ENCODE data around the gene S100A8. TPM values are rescaled to one million over a fixed set of nuclear protein-coding genes. Genes with fewer than 3 reads are reported as not detected.

S100A8 gene
- total RNA-seq, 1 donor from 2014 or later, result 266 TPM

DNA sequence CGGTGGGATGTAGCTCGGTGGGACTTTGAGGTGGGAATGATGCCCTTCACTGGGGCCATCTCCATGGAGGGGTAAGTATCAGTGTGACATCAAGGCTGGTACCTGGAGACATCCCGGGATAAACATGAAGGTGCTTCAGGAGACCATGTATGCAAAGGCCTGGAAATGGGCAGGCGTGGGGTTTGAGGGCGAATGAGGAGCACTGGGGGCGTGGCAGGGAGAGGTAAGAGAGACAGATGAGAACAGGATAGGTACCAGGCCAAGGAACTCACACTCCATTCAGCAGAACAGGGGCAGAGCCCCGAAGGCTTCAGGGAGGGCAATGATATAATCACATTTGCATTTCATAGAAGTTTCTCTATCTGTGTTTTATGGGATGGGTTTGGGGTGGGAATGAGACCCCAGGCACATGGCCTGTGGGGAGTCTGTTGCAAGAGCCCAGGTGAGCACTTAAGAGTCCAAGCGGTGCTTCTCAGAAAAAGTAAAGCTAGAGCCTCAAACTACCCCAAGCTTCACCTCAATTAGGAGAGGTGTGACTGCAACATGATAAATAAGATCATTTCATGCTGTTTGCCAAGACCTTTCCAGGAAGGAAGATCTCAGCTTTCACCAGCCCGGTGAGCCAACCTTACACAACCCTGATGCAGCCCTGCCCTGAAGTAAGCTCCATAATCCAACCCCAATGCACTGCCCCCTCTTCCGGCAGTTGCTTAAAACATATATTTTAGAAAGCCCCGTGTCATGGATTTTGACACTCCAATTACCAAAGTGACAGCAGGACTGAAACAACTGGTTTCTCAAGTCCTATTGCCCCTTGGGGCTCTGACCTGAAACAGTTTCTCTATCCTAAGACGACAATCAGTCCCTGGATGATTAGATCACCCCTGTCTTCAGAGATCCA lies 25.9 kb downstream of the S100A8 start:
- ATAC-seq, result peak; percentile 21
- DNase-seq, result no peak
- intact Hi-C loops (cut with DNase I), result no loop called here

DNA sequence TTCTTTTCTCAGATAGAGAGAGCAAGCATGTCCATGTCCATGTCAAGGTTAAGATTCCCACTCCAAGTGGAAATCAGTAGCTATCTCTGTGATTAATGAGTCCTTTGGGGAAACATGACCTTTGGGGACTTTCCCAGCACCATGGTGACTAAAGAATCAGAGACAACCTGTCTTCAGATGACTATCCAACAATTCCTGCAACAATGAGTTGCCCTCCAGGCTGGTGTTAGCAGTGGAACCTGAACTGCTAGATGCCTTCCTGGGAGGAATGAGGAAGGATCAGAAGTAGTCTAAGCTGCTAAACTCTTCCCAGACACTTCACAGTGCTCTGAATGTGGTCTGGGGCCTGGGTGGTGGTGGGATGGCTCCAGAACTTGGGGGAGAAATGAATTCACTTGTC lies 26.7 kb downstream of the S100A8 start:
- intact Hi-C loops (cut with DNase I), result no loop called here
- ATAC-seq (no peak), DNase-seq (no peak)
- no peaks in the 10 kb centered on the region for H3K27me3 ChIP-seq
- peaks cover 10% of the 10 kb centered on the region for H3K4me1 ChIP-seq
- H3K36me3 ChIP-seq, result no peaks in the 10 kb centered on the region
- no peak overlapping the region for H3K27ac ChIP-seq
- no peaks in the 10 kb centered on the region for H3K9me3 ChIP-seq
- no peak overlapping the region for H3K4me3 ChIP-seq
- TF ChIP-seq, protein P1, sequence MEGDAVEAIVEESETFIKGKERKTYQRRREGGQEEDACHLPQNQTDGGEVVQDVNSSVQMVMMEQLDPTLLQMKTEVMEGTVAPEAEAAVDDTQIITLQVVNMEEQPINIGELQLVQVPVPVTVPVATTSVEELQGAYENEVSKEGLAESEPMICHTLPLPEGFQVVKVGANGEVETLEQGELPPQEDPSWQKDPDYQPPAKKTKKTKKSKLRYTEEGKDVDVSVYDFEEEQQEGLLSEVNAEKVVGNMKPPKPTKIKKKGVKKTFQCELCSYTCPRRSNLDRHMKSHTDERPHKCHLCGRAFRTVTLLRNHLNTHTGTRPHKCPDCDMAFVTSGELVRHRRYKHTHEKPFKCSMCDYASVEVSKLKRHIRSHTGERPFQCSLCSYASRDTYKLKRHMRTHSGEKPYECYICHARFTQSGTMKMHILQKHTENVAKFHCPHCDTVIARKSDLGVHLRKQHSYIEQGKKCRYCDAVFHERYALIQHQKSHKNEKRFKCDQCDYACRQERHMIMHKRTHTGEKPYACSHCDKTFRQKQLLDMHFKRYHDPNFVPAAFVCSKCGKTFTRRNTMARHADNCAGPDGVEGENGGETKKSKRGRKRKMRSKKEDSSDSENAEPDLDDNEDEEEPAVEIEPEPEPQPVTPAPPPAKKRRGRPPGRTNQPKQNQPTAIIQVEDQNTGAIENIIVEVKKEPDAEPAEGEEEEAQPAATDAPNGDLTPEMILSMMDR (IDR thresholded peaks at IDR 0.05), result no peak

More for the DNA sequence above, 25.9 kb downstream of the S100A8 start:
- Histone ChIP-seq H3K27me3 (no peaks in the 10 kb centered on the region), H3K36me3 (no peaks in the 10 kb centered on the region), H3K9me3 (no peaks in the 10 kb centered on the region), H3K4me1 (peaks cover 10% of the 10 kb centered on the region), H3K27ac (no peak overlapping the region), H3K4me3 (no peak overlapping the region)
- TF ChIP-seq, protein P1 (IDR thresholded peaks at IDR 0.05), result no peak

DNA sequence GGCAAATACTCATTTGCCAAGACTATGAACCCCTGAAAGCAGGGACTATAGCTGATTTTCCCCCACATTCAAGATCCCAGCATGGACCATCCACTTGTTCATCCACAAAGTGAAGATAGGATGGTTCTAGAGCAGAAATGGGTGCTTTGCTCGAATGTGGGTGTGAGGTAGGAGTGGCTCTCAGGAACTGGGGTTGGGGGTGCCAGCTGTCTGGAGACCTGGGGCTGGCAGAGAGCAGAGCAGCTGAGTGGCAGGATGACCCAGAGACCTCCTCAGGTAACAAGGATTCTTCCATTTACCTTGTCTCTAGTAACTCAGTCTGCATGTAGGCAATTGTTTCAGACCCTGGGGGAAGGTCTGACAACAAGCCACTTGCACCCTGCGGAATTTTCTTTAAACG lies 27.2 kb downstream of the S100A8 start:
- DNase-seq (no peak), ATAC-seq (no peak)
- H3K4me3 ChIP-seq, result no peak overlapping the region
- H3K27ac ChIP-seq, result no peak overlapping the region
- no peaks in the 10 kb centered on the region for H3K36me3 ChIP-seq
- no peaks in the 10 kb centered on the region for H3K9me3 ChIP-seq
- H3K27me3 ChIP-seq, result no peaks in the 10 kb centered on the region
- intact Hi-C loops (cut with DNase I), result no loop called here
- H3K4me1 ChIP-seq, result peaks cover 9% of the 10 kb centered on the region
- TF ChIP-seq, protein P1 (IDR thresholded peaks at IDR 0.05), result no peak

DNA sequence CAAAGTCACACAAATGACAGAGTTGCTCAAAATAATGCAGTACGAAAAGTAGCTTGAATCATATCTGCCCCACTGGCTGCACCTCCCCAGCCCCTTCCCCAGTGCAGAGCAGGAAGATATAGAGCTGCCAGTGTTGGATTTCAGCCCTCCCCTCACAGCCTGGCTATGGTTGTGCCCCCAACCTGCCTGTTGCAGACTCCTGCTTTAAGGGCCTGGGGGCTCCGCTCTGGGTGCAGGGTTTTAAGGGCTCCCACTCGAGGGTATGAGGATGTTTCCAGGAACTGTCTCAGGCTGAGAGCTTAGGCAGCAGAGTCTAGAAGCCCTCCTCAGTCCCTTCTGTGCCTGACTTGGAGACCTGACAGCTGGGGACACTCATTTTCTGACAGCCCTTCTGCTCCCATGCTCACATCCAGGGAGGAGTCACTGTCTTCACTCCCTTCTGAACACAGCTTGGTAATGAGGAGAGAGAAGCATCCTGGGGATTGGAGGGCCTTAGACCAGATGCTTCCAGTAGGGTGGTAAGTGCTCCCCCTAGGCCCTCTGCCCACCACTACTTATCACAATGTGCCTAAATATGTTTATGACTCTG lies 28.6 kb downstream of the S100A8 start:
- Histone ChIP-seq H3K36me3 (no peaks in the 10 kb centered on the region), H3K9me3 (no peaks in the 10 kb centered on the region), H3K4me1 (peaks cover 10% of the 10 kb centered on the region), H3K27me3 (no peaks in the 10 kb centered on the region), H3K27ac (no peak overlapping the region), H3K4me3 (no peak overlapping the region)
- TF ChIP-seq, protein P1 (IDR thresholded peaks at IDR 0.05), result no peak
- intact Hi-C loops (cut with DNase I), result no loop called here
- DNase-seq (no peak), ATAC-seq (no peak)

DNA sequence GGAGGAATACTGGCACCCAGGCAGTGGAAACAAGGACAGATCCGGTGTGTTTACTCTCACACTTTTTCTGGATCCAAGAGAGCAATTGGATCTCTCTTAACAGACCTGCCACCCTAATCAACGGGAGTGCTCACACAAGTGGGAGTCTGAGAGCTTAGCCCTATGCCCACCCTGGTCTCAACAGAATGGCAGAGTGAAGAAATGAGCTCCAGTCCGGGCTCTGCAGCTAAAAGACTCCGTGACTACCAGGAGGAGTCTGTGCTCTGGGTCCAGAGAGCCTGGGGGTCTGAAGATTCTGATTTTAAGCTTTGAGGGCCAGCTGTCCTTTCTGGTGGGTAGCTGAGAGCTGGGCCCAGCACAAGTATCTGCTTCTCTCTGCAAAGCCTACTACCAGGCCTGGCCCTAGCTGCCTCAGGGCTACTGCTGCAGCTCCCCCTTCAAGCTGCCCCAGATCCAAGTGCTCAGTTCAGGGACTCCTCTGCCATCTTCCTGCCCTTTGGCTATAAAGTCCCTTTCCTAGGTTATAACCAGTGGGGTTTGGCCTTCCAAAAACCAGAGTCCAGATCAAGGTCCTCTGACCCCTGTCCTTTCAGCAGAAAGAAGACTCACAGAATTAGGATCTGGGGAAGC lies 29.3 kb downstream of the S100A8 start:
- H3K36me3 ChIP-seq, result no peaks in the 10 kb centered on the region
- no peak overlapping the region for H3K27ac ChIP-seq
- TF ChIP-seq, protein P1 (IDR thresholded peaks at IDR 0.05), result no peak
- no peaks in the 10 kb centered on the region for H3K9me3 ChIP-seq
- no peaks in the 10 kb centered on the region for H3K27me3 ChIP-seq
- H3K4me1 ChIP-seq, result peaks cover 17% of the 10 kb centered on the region
- DNase-seq (no peak), ATAC-seq (no peak)
- H3K4me3 ChIP-seq, result no peak overlapping the region
- intact Hi-C loops (cut with DNase I), result no loop called here
